K562 (cell line): ENCODE data around the gene PDLIM5. TPM values are rescaled to one million over a fixed set of nuclear protein-coding genes. Genes with fewer than 3 reads are reported as not detected.

ENCODE experiments used
- ATAC-seq: fragments of 200-7000 bp; cut with Tn5 transposase; 3 replicates; pipeline ENCODE4 v1.9.1; 2020; ENCODE audit warnings: moderate library complexity
- BruUV-seq: library from RNA; stranded (reverse); fragments of 400-500 nt; replicated peaks from 2 replicates; lab custom pipeline; 2021; lab: Mats Ljungman, UMichigan
- CTCF ChIA-PET: fragments of 300-600 bp; formaldehyde crosslinking; extraction: SDS; loops from one replicate; lab custom pipeline; 2021; ENCODE audit warnings: low intra/inter-chr PET ratio; lab: Yijun Ruan, JAX
- POLR2A ChIA-PET: fragments of 300-600, 350-650 bp; sonication (Branson Sonifier 250); formaldehyde crosslinking; extraction: SDS; loops from one replicate; lab custom pipeline; 2021; ENCODE audit warnings: antibody characterized with exemption, inconsistent platforms; lab: Yijun Ruan, JAX
- DNase-seq, 4 experiments: peaks; one replicate each; pipeline versions ENCODE4 v3.0.0 to v3.0.0-alpha.2; 2011 to 2018; ENCODE audit warnings: low spot score in 3 of 4, mixed read lengths in 3 of 4; ENCODE audit errors: extremely low read depth in 1 of 4
- FAIRE-seq: peaks from 2 replicates; lab custom pipeline; 2011; peaks lifted over from hg19 to GRCh38; lab: Jason Lieb, UNC
- H2AFZ ChIP-seq: 2 replicates; pipeline ENCODE4 v1.6.0; 2011; ENCODE audit warnings: low read depth, low read length, control low read depth, inconsistent platforms
- H3K27ac ChIP-seq: fragments of 200-600 bp; 3 replicates; pipeline ENCODE4 v1.8.0; 2011; ENCODE audit warnings: low read depth, mild to moderate bottlenecking, control low read depth, inconsistent platforms, low read length, moderate library complexity, mixed read lengths; ENCODE audit errors: extremely low read depth
- H3K27me3 ChIP-seq, 2 experiments: fragments of 300-600 bp in 1 of 2; 2 replicates in 1 of 2; 3 replicates in 1 of 2; pipeline versions ENCODE4 v1.6.0 to v1.8.0; 2011; ENCODE audit warnings: inconsistent platforms in 2 of 2, low read length in 2 of 2, mild to moderate bottlenecking in 1 of 2, mixed read lengths in 1 of 2, moderate library complexity in 1 of 2; ENCODE audit not compliant: control insufficient read depth in 2 of 2, insufficient read depth in 2 of 2
- H3K36me3 ChIP-seq: fragments of 300-600 bp; 3 replicates; pipeline ENCODE4 v1.8.0; 2011; ENCODE audit warnings: mild to moderate bottlenecking, low read length, inconsistent platforms; ENCODE audit not compliant: control insufficient read depth, insufficient read depth
- H3K4me1 ChIP-seq, 2 experiments: fragments of 200-600 bp in 1 of 2; replicated peaks in 1 of 2; 2 replicates in 1 of 2; 3 replicates in 1 of 2; pipeline versions ENCODE4 v1.5.1 to v1.8.0; 2011; ENCODE audit warnings: inconsistent platforms in 2 of 2, low read length in 2 of 2, mild to moderate bottlenecking in 1 of 2, mixed read lengths in 1 of 2, moderate library complexity in 1 of 2; ENCODE audit not compliant: control insufficient read depth in 2 of 2, insufficient read depth in 2 of 2
- H3K4me2 ChIP-seq: 2 replicates; pipeline ENCODE4 v1.6.1; 2011; ENCODE audit warnings: low read length, control low read depth, inconsistent platforms, mixed read lengths; ENCODE audit not compliant: insufficient read depth
- H3K4me3 ChIP-seq: fragments of 200-600 bp; sonication (generic), shearing (Covaris generic); 2 replicates; pipeline ENCODE4 v1.5.1; 2016; ENCODE audit warnings: control low read depth, inconsistent platforms
- H3K79me2 ChIP-seq: fragments of 200-600 bp; 3 replicates; pipeline ENCODE4 v1.8.0; 2011; ENCODE audit warnings: low read length, inconsistent platforms; ENCODE audit not compliant: control insufficient read depth, insufficient read depth
- H3K9ac ChIP-seq, 2 experiments: 2 replicates each; pipeline versions ENCODE4 v1.6.0 to v1.6.1; 2011; ENCODE audit warnings: low read depth in 2 of 2, low read length in 2 of 2, control low read depth in 1 of 2, inconsistent platforms in 1 of 2, mild to moderate bottlenecking in 1 of 2, mixed read lengths in 1 of 2; ENCODE audit not compliant: insufficient read depth in 1 of 2
- H3K9me1 ChIP-seq: one replicate; pipeline ENCODE4 v1.6.0; 2011; ENCODE audit warnings: inconsistent platforms, mild to moderate bottlenecking, low read length, moderate library complexity; ENCODE audit not compliant: control insufficient read depth, insufficient read depth
- H3K9me3 ChIP-seq: replicated peaks from 2 replicates; pipeline ENCODE4 v1.5.1; 2011; ENCODE audit warnings: low read depth, low read length, inconsistent platforms; ENCODE audit not compliant: control insufficient read depth, insufficient read depth
- H4K20me1 ChIP-seq: replicated peaks from 2 replicates; pipeline ENCODE4 v1.6.1; 2011; ENCODE audit warnings: low read length, inconsistent platforms, mixed read lengths; ENCODE audit not compliant: control insufficient read depth, insufficient read depth
- NKRF ChIP-seq: fragments of 450-650 bp; IDR thresholded peaks from 2 replicates; pipeline ENCODE4 v1.6.1; 2016; ENCODE audit warnings: borderline replicate concordance
- SPI1 ChIP-seq: IDR thresholded peaks from 2 replicates; pipeline ENCODE4 v1.6.1; 2011; ENCODE audit warnings: low read depth, low read length, control low read depth, borderline replicate concordance
- WGBS: fragments of 100-300 bp; shearing (Covaris generic); methylation state at CpG from one replicate; pipeline ENCODE4 v1.1.6; 2016; ENCODE audit warnings: low coverage, mixed read lengths; ENCODE audit not compliant: insufficient coverage; ENCODE audit errors: missing lambda C conversion rate; 5-methylcytosine and 5-hydroxymethylcytosine counted together
- in situ Hi-C: fragments of 300-500 bp; cut with MboI; formaldehyde crosslinking; loops from 4 replicates; pipeline ENCODE4 v1.15.0; 2018; ENCODE audit warnings: inconsistent platforms, mixed read lengths
- intact Hi-C: fragments of 100-400 bp; cut with micrococcal nuclease; formaldehyde crosslinking; loops from 2 replicates; pipeline ENCODE4 v1.14.2; 2022
- polyA plus RNA-seq, 8 experiments: library from polyadenylated mRNA; depleted of rRNA in 4 of 8; stranded (reverse) in 5 of 8; unstranded in 3 of 8; fragments of >200 nt; fragmentation: Nextera tagmentation in 2 of 8; fragmentation: Illumina TruSeq in 1 of 8; extraction: Ambion mirVana in 2 of 8; extraction: Trizol in 1 of 8; gene quantifications; 2 replicates each; pipeline versions ENCODE4 v1.2.1 to v1.2.3, GENCODE V29; 2011 to 2014; ENCODE audit warnings: inconsistent platforms in 1 of 8, missing spikeins in 1 of 8
- total RNA-seq, 7 experiments: library from RNA; depleted of rRNA in 6 of 7; stranded (reverse); fragments of >200 nt in 6 of 7; fragmentation: Illumina TruSeq in 2 of 7; extraction: Trizol in 2 of 7; gene quantifications; 2 replicates each; pipeline versions ENCODE4 v1.2.1 to v1.2.3, GENCODE V29; 2011 to 2021; ENCODE audit warnings: low replicate concordance in 1 of 7

PDLIM5 gene
- total and polyA plus RNA-seq, 9 of the 15 experiments (the other 6 are each of a cell fraction or from before 2014, with no cell fraction given), result 36.9 to 127 (median 62.5) TPM

- ATAC-seq, result no peak
Observed at GRCh38 chr4:94605241-94605805, 153.6 kb downstream of the PDLIM5 start.

More at GRCh38 chr4:94605241-94605805, 153.6 kb downstream of the PDLIM5 start:
- no peaks in the 10 kb centered on the region for H3K79me2 ChIP-seq
- peak; percentile 72; the same call in 1 of the 2 replicates for TF ChIP-seq SPI1
- TF ChIP-seq NKRF, result no peak
- H3K9me1 ChIP-seq, result no peaks in the 10 kb centered on the region
- FAIRE-seq (peak; percentile 48), DNase-seq (no peak)
- no peaks in the 10 kb centered on the region for H3K9me3 ChIP-seq
- BruUV-seq, result no TSS peak
- no peaks in the 10 kb centered on the region for H3K27me3 ChIP-seq
- intact Hi-C loops (no loop called here), in situ Hi-C loops (loop anchor here (25.0 kb wide), 1 partner anchor 818 kb away; no protein-coding TSS in a partner anchor)
- H4K20me1 ChIP-seq, result no peaks in the 10 kb centered on the region
- ChIA-PET POLR2A (no interaction called here), CTCF (no interaction called here)
- no peak overlapping the region for H3K27ac ChIP-seq
- H3K4me3 ChIP-seq, result no peak overlapping the region
- 80% methylated on average over 3 of the region's 3 CpGs for WGBS
- H2AFZ ChIP-seq, result no peak overlapping the region
- H3K9ac ChIP-seq, result no peak overlapping the region
- H3K4me2 ChIP-seq, result no peak overlapping the region
- no peaks in the 10 kb centered on the region for H3K4me1 ChIP-seq
- no peaks in the 10 kb centered on the region for H3K36me3 ChIP-seq
